ENCODE data around the gene GABRR3. TPM values are rescaled to one million over a fixed set of nuclear protein-coding genes. Genes with fewer than 3 reads are reported as not detected.

GABRR3 gene
- total RNA-seq, 2 donors from 2014 or later = not detected

DNA sequence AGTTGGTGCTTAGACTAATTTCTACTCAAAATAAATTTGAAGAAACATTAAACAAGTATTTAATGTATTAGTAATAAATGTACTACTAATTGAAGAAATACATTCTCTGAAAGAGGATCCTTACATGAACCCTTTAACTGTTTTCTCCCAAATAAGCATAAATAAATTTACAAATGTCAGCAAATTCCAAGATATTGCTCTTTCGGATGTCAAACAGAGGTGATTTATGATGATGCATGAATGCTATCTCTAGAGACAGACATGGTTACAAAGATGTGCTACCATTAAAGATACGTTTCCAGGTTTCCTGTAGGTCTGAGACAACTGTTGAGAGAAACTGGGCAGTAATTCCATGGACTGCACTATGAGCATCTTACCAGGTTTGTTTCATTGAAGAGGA is 629 bp downstream of the GABRR3 start:
- Mint-ChIP-seq H3K27ac (no peak overlapping the region), H3K27me3 (peaks cover 10% of the 10 kb centered on the region), H3K4me3 (no peak overlapping the region), H3K36me3 (ENCODE audit: low read depth) (no peaks in the 10 kb centered on the region), H3K4me1 (peaks cover 6% of the 10 kb centered on the region)
- ATAC-seq = no peak
- no peaks in the 10 kb centered on the region for H3K9me3 ChIP-seq (ENCODE audit: control insufficient read depth, low read length, poor library complexity, severe bottlenecking)
- DNase-seq = no peak

DNA sequence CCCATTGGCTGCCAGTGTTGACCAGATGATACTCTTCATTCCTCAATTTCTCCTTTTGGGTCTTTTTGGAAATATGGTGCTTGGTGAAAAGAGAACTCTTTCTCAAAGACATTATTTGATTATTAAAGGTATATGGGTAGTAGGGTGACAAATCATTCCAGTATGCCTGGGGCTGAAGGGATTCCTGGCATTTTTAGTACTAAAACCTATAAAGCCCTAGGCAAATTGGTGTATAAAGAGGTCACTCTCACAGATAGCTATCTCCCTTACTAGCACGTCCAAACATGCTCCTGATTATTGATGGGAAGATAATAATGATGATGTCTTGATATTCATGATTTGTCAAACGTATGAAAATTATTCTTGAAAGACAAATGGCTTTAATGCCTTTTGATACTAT is 1.1 kb downstream of the GABRR3 start:
- DNase-seq (no peak), ATAC-seq (no peak)
- Mint-ChIP-seq H3K27me3 (peaks cover 10% of the 10 kb centered on the region), H3K27ac (no peak overlapping the region), H3K4me3 (no peak overlapping the region), H3K36me3 (ENCODE audit: low read depth) (no peaks in the 10 kb centered on the region), H3K4me1 (peaks cover 6% of the 10 kb centered on the region)
- no peaks in the 10 kb centered on the region for H3K9me3 ChIP-seq (ENCODE audit: control insufficient read depth, low read length, poor library complexity, severe bottlenecking)

DNA sequence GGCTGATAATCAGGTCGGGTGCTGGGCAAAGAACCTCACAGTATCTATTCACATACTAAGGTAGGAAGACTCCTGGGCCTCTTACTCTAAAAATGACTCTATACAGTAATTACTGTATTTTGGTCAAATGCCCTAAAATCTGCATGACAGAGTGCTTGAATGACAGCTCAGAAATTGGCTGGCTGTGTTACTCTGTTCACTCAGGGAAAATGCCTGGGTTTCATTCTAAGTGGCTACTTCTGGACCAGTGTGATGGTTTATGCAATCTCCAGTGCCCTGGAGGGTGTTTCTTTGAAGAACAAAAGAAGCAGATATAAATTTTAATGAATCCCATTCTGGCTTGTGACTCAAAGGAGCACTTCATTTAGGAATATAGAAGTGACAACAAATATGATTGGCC is 2.2 kb downstream of the GABRR3 start:
- Mint-ChIP-seq H3K4me1 (peaks cover 12% of the 10 kb centered on the region), H3K36me3 (ENCODE audit: low read depth) (no peaks in the 10 kb centered on the region), H3K27me3 (peaks cover 10% of the 10 kb centered on the region), H3K4me3 (no peak overlapping the region), H3K27ac (no peak overlapping the region)
- ATAC-seq (no peak), DNase-seq (no peak)
- no peaks in the 10 kb centered on the region for H3K9me3 ChIP-seq (ENCODE audit: control insufficient read depth, low read length, poor library complexity, severe bottlenecking)

GRCh38 chr3:98032265-98032664 is 2.9 kb downstream of the GABRR3 start:
- no peak overlapping the region for H3K4me3 Mint-ChIP-seq
- peaks cover 12% of the 10 kb centered on the region for H3K4me1 Mint-ChIP-seq
- H3K36me3 Mint-ChIP-seq (ENCODE audit: low read depth) = no peaks in the 10 kb centered on the region
- no peaks in the 10 kb centered on the region for H3K9me3 ChIP-seq (ENCODE audit: control insufficient read depth, low read length, poor library complexity, severe bottlenecking)
- DNase-seq = no peak
- peaks cover 10% of the 10 kb centered on the region for H3K27me3 Mint-ChIP-seq
- ATAC-seq = no peak
- no peak overlapping the region for H3K27ac Mint-ChIP-seq

DNA sequence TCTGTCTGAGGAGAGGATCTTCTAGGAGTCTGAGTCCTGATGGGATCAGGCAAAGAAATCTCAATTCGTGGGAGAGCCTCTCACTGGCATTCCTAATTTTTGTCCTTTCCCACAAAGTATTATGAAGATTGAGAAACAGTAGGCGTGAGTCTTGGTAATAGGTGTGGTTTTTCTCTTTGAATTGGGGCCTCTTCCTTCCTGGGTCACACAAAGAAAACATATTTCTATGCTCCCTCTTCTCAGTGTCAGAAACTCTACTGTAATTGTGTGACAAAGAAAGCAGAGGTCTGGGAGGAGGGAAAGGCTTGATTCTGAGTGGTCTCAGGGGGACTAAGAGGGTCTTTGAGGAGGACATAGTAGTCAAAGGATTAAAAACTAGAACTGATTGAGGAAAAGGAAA is 6.0 kb downstream of the GABRR3 start:
- no peak for DNase-seq
- H3K9me3 ChIP-seq (ENCODE audit: control insufficient read depth, low read length, poor library complexity, severe bottlenecking) = no peaks in the 10 kb centered on the region
- H3K4me1 Mint-ChIP-seq = peaks cover 12% of the 10 kb centered on the region
- ATAC-seq = peak; percentile 75
- peaks cover 3% of the 10 kb centered on the region for H3K27me3 Mint-ChIP-seq
- H3K36me3 Mint-ChIP-seq (ENCODE audit: low read depth) = no peaks in the 10 kb centered on the region
- H3K27ac Mint-ChIP-seq = peak overlapping the region; percentile 98
- peak overlapping the region; percentile 85 for H3K4me3 Mint-ChIP-seq

GRCh38 chr3:98027085-98027446 is 8.0 kb downstream of the GABRR3 start:
- no peak for DNase-seq
- Mint-ChIP-seq H3K36me3 (ENCODE audit: low read depth) (no peaks in the 10 kb centered on the region), H3K4me3 (no peak overlapping the region), H3K4me1 (peaks cover 17% of the 10 kb centered on the region), H3K27me3 (no peaks in the 10 kb centered on the region), H3K27ac (no peak overlapping the region)
- ATAC-seq = no peak
- no peaks in the 10 kb centered on the region for H3K9me3 ChIP-seq (ENCODE audit: control insufficient read depth, low read length, poor library complexity, severe bottlenecking)

- Mint-ChIP-seq H3K27ac (peak overlapping the region; percentile 41), H3K36me3 (ENCODE audit: low read depth) (no peaks in the 10 kb centered on the region), H3K27me3 (no peaks in the 10 kb centered on the region), H3K4me1 (peaks cover 17% of the 10 kb centered on the region), H3K4me3 (no peak overlapping the region)
- DNase-seq (no peak), ATAC-seq (no peak)
- H3K9me3 ChIP-seq (ENCODE audit: control insufficient read depth, low read length, poor library complexity, severe bottlenecking) = no peaks in the 10 kb centered on the region
Observed at GRCh38 chr3:98026425-98027084, 8.6 kb downstream of the GABRR3 start.

DNA sequence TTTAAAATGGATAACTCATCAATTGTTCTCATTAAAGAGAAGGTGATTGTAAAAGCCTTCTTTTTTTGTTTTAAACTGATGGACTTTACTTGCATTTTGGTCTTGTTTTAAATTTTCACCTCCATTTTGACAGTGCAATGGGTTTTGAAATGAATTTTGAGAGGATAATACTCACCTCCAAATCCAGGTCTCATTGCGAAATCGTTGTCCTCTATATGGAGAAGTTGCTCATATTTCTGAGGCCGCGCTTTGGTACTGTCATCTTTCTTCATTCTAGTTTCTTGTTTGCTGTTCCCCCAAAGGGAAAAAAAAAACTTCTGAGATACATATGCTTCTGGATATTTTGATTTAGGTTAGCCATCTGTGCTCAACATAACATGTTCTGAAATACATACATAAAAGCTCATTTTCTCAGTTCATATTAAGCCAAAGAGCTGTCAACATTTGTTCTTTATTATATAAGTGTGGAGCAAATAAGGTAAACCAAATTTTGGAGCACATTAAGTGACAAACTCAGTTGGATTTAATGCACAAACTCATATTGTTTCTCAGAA is 9.6 kb downstream of the GABRR3 start:
- Mint-ChIP-seq H3K36me3 (ENCODE audit: low read depth) (no peaks in the 10 kb centered on the region), H3K27ac (no peak overlapping the region), H3K4me3 (no peak overlapping the region), H3K4me1 (peaks cover 17% of the 10 kb centered on the region), H3K27me3 (no peaks in the 10 kb centered on the region)
- no peaks in the 10 kb centered on the region for H3K9me3 ChIP-seq (ENCODE audit: control insufficient read depth, low read length, poor library complexity, severe bottlenecking)
- DNase-seq (no peak), ATAC-seq (no peak)

DNA sequence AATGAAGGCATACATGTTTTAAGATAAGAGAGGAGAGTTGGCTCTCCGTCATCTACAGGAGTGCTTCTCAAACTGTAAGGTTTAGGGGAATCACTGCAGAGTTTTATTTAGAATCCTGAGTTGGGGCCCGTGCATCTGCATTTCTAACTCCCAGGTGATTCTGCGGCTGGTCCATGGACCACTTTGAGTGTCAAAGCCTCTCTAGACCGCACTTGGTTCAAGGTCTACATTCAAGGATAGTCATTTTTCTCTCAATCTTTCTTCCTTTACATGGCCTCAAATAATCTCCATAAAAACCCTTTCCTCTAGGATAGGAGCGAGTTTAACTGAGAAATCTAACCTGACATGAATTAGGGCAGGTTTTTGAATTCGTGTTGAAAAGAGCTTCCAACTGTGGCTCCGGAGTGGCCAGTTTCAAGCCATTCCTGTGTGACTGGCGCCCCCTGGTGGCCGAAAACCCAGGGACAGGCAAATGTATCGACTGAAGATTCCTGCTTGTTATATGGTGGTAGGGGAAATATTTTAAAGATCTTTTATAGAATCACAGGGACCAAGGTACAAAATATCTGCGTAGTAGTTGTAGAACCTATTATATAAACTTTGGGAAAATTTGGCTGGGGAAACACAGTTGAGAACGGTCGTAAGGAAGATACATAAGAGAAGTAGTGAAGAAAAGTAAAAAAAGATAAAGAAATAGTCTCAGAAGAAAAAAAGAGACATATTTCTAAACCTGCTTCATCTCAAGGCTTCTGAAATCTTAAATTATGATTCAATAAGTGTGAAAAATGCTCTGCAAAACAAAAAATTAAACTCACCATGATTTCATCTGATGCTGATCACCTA is 11.9 kb downstream of the GABRR3 start:
- peak; percentile 76 to 94 (median 86) for DNase-seq
- no peaks in the 10 kb centered on the region for H3K9me3 ChIP-seq (ENCODE audit: control insufficient read depth, low read length, poor library complexity, severe bottlenecking)
- Mint-ChIP-seq H3K27me3 (no peaks in the 10 kb centered on the region), H3K4me3 (no peak overlapping the region), H3K27ac (peak overlapping the region; percentile 81), H3K36me3 (ENCODE audit: low read depth) (no peaks in the 10 kb centered on the region), H3K4me1 (peaks cover 5% of the 10 kb centered on the region)
- peak; percentile 78 for ATAC-seq

DNA sequence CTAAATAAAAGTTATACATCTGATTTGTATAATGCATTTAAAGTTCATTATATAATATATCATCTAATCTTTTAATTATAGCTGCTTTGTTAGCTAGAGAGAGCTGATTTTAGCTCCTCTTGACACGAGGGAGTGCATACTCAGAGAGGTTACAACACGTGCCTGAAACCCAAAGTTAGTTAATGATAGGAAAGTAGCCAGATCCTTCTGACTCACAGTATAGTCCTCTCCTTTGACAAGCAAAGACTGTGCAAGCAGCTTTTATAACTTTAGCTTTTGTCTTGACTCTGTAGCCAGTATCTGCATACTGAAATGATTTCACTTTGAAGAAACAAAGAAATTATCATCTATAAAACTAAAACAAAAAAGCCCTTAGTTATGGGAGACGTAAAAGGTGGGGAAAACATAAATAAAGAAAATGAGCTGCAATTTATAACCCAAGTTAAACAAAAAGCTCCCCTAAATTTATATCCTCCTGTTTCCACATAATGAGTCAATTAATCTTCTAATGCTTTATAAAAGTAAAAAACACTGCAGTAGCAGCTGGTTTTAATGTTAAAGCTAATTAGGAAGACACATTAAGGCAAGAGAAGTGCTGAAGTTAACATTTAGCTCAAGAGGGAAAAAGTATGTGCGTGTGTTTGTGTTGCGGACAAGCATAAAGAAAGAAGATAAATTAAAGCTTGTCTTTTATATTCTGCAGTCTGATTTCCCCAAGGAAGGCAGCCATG is 13.1 kb downstream of the GABRR3 start:
- Mint-ChIP-seq H3K36me3 (ENCODE audit: low read depth) (no peaks in the 10 kb centered on the region), H3K4me1 (peaks cover 5% of the 10 kb centered on the region), H3K27ac (no peak overlapping the region), H3K27me3 (no peaks in the 10 kb centered on the region), H3K4me3 (no peak overlapping the region)
- no peaks in the 10 kb centered on the region for H3K9me3 ChIP-seq (ENCODE audit: control insufficient read depth, low read length, poor library complexity, severe bottlenecking)
- ATAC-seq = no peak
- no peak for DNase-seq

- H3K4me3 Mint-ChIP-seq = no peak overlapping the region
- no peak for ATAC-seq
- H3K27me3 Mint-ChIP-seq = no peaks in the 10 kb centered on the region
- H3K4me1 Mint-ChIP-seq = peaks cover 5% of the 10 kb centered on the region
- H3K36me3 Mint-ChIP-seq (ENCODE audit: low read depth) = peaks cover 1% of the 10 kb centered on the region
- no peak overlapping the region for H3K27ac Mint-ChIP-seq
- no peak for DNase-seq
- no peaks in the 10 kb centered on the region for H3K9me3 ChIP-seq (ENCODE audit: control insufficient read depth, low read length, poor library complexity, severe bottlenecking)
Observed at GRCh38 chr3:98020412-98020811, 14.7 kb downstream of the GABRR3 start.

DNA sequence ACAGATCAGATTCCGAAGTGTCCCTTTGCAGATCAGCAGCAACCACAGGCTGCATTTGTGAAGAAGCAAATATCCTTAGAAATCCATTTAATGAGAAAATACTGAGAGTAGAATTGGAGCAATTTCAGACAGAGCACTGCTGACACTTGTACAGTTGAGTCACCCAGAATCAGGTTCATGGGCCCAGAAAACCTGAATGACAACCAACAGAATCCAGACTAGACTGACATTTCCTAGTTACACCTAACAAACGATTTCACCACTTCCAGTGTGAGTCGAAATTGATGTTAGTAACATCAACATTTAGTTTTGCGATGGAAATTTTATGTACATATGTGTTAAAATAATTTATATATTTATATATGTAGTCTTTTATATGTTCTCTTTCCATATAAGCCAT is 16.8 kb downstream of the GABRR3 start:
- Mint-ChIP-seq H3K36me3 (ENCODE audit: low read depth) (peaks cover 5% of the 10 kb centered on the region), H3K27ac (no peak overlapping the region), H3K27me3 (peaks cover 7% of the 10 kb centered on the region), H3K4me1 (peaks cover 8% of the 10 kb centered on the region), H3K4me3 (no peak overlapping the region)
- ATAC-seq = no peak
- H3K9me3 ChIP-seq (ENCODE audit: control insufficient read depth, low read length, poor library complexity, severe bottlenecking) = no peaks in the 10 kb centered on the region
- DNase-seq = no peak

GRCh38 chr3:98014268-98014585 is 20.9 kb downstream of the GABRR3 start:
- Mint-ChIP-seq H3K36me3 (ENCODE audit: low read depth) (peaks cover 5% of the 10 kb centered on the region), H3K27ac (no peak overlapping the region), H3K27me3 (peaks cover 7% of the 10 kb centered on the region), H3K4me3 (no peak overlapping the region), H3K4me1 (peaks cover 5% of the 10 kb centered on the region)
- no peak for DNase-seq
- H3K9me3 ChIP-seq (ENCODE audit: control insufficient read depth, low read length, poor library complexity, severe bottlenecking) = no peaks in the 10 kb centered on the region
- no peak for ATAC-seq

Measured in T-helper 17 cell (primary cell).